ENCODE results near the gene GREM2.
A peak's percentile ranks its signal among the peaks of the same experiment; 100 is the strongest.

GREM2 gene

GRCh38 chr1:240500647-240501046 is 111.3 kb downstream of the GREM2 start:
- DNase-seq (ENCODE audit: low read depth, low spot score) = no peak

DNA sequence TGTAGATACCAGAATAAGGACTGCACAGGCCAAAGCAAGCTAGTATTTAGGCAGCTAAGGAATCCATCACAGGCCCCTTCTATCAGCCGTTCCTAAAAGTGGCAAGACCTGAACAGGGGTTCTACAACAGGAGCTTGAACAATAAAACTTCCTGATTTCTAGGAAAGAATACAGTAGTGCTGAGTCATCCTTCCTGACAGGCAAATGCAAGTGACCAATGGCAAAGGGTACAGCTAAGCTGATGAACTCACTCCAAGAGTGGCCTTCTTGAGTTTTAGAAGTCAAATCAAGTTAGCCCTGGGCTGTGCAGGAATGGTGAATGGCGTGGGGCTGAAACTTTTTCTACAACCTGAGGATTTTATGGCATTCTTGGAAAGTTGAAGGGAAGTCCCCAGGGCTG is 112.9 kb downstream of the GREM2 start:
- DNase-seq (ENCODE audit: low read depth, low spot score) = no peak

- no peak for DNase-seq (ENCODE audit: low read depth, low spot score)
Observed at GRCh38 chr1:240498335-240498734, 113.6 kb downstream of the GREM2 start.

DNA sequence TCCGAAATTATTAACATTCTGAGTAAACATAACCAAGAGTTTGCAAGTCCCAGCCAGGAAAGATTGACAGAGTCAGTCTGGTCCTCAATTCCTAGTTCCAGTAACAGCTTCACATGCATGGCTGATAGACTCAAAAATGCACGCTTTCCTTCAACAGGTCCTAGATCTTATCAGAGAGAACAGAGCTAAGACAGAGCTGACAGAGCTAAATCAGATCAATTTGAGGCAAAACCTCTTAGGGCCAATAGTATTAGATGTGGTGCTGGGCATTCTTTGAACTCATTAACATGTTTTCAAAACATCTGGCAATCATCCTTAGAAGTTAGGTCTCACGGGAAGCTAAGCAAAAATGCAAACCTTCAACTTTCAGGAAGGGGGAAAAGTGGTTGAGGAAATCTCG is 114.0 kb downstream of the GREM2 start:
- no peak for DNase-seq (ENCODE audit: low read depth, low spot score)

GRCh38 chr1:240496941-240497340 is 115.0 kb downstream of the GREM2 start:
- DNase-seq (ENCODE audit: low read depth, low spot score) = no peak

GRCh38 chr1:240496356-240496755 is 115.6 kb downstream of the GREM2 start:
- DNase-seq (ENCODE audit: low read depth, low spot score) = no peak

GRCh38 chr1:240495601-240496000 is 116.4 kb downstream of the GREM2 start:
- no peak for DNase-seq (ENCODE audit: low read depth, low spot score)

DNA sequence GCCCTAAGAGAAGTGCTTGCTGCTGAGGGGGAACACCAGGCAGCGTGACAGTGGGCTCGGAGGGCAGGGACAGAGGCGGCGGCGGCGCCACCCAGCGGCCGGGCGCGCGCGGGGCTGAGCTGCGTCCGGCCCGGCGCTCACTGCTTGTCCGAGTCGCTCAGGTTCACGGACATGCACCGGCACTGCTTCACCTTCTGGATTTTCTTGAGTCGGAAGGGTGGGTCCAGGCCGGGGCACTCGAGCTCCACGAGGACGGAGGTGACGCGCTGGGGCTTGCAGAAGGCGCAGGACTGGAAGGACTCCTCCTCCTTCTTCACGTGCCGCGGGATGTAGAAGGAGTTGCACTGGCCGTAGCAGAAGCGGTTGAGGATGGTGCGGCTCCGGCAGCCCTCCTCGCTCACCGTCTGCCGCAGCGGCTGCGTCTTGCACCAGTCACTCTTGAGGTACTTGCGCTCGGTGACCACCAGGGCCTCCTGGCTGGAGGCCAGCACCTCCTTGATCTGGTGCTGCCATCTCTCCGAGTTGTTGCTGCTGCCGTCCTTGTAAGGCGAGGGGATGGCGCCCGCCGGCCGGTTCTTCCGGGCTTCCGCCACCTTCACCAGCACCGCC is 119.0 kb downstream of the GREM2 start:
- no peak for DNase-seq (ENCODE audit: low read depth, low spot score)

DNA sequence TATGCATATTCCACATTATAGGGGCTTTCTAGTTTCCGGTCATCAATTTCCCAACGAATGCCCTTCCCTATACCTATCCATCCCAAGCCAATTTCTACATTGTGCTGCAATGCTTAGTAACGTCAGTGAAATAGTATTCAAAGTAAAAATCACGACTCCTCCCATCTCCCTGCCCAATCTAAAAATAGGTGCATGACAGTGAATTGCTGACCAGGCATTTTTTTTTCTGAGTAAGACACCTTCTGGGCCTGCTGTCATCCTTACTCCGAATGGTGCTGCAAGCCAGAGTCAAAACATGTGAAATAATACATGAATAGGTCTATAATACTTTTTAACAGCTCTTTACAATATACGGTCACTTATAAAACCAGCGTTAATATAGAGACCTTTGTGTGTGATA is 120.2 kb downstream of the GREM2 start:
- no peak for DNase-seq (ENCODE audit: low read depth, low spot score)

DNA sequence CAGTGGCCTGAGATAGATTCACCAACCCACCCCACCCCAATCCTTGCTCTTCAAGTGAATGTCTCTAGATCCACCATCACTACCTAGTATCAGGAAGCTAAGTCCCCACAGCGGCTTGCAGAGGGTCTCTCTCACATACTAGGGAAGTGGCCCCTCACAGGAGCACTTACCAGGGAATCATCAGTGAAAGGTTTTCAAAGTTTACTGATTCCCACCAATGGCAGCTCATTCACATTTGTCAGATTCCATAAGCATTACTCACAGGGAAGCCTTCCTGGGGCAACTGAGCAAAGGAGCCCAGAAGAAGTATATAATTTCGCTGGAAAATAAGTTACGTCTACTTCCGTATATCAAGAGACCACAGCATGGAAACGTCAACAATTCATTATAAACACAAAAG is 120.8 kb downstream of the GREM2 start:
- DNase-seq (ENCODE audit: low read depth, low spot score) = no peak

DNA sequence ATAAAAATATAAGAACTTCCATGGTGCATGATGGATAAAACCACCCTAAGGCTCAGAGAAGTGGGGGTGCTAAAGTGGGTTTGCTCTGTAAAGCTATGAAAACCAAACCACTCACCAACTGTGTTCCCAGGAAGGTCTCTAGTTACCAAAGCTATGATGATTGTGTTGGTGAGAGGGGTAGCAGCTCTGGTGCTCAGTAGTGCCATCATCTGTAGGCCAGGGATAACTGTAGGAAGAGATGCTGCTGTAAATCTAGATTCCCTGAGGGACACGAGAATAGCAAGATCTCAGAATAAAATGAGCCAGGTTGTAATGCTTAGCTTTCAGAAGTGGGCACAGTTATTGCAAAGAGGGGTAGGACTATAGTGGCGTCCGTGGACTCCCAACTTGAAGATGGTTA is 124.5 kb downstream of the GREM2 start:
- no peak for DNase-seq (ENCODE audit: low read depth, low spot score)

- no peak for DNase-seq (ENCODE audit: low read depth, low spot score)
Observed at GRCh38 chr1:240486611-240487010, 125.3 kb downstream of the GREM2 start.

DNA sequence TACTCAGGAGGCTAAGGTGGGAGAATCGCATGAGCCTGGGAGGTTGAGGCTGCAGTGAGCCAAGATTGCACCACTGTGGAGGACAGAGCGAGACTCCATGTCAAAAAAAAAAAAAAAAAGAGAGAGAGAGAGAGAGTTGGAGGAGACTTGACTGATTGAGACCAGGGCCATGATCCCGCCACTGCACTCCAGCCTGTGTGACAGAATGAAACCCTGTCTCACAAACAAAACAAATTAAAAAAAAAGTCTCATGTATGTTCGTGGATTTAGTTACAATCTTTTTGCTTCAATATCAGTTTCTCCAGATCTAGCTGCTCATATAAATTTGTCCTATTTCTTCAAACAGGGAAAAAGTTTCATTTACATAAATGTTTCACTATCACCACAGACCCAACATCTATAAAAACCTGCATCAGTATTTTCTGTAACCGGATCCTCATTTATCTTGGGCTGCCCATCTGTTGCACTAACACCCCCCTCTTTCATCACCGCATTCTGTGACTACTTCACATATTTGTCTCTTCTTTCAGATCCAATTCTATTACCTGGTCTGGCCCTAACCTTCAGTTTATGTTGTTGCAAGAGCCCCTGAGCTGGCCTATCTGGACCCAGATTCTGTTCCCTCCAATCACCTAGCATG is 127.0 kb downstream of the GREM2 start:
- no peak for DNase-seq (ENCODE audit: low read depth, low spot score)

DNA sequence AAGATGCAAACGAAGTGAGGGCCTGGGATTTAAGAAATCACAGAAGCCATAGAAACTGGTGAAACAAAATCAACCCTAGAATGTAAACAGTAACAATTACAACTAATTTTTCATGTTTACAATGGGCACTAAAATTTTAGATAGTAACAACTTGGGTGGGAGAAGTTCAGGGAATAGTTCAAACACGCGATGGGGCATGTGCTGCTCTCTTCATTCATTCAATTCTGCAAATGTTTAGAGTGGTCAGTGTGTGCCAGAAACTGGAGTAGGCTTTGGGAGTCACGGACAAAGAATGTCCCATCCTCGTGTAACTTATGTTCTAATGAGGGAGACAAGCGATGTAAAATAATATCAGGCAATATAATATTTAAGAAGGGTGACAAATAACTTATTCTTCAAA is 133.4 kb downstream of the GREM2 start:
- no peak for DNase-seq (ENCODE audit: low read depth, low spot score)

- no peak for DNase-seq (ENCODE audit: low read depth, low spot score)
Observed at GRCh38 chr1:240475832-240476231, 136.1 kb downstream of the GREM2 start.

- no peak for DNase-seq (ENCODE audit: low read depth, low spot score)
Observed at GRCh38 chr1:240474133-240474614, 137.8 kb downstream of the GREM2 start.

DNA sequence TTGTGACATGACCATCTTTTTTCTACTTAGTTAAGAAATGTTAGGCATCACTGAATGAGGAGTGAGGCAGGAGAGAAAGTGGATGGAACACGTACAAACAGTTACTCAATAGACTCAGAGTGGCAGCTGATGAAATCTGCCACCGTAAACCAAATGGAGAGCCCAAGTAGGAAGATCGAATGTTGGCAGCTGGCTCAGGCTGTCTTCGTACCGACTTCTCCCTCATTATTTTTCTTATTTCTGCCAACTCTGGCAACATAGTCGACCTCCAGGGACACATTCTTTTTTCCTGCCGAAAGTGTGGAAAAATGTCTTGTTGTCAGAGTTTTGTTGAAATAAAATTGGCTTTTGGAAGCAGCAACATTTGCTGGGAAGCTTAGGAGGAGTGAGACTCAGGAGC is 143.3 kb downstream of the GREM2 start:
- DNase-seq (ENCODE audit: low read depth, low spot score) = no peak

DNA sequence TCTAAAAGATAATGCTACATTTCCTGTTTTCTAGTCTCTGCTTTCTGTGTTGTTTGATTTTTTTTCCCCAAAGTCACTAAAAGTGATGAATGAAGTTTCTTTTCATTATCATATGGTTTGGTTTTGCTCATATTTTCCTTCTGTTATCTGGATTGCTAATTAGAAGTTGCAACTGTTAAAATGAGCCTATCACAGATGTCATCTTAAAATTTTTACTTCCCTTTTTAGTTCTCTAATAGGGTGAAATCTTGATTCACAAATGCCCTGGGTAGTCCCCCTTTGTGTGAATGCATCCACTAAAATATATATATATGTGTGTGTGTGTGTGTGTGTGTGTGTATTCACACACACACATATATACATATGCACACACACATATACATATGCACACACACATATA is 144.1 kb downstream of the GREM2 start:
- DNase-seq (ENCODE audit: low read depth, low spot score) = no peak

GRCh38 chr1:240466509-240466908 is 145.4 kb downstream of the GREM2 start:
- DNase-seq (ENCODE audit: low read depth, low spot score) = no peak

- DNase-seq (ENCODE audit: low read depth, low spot score) = peak; percentile 6
Observed at GRCh38 chr1:240465531-240465940, 146.4 kb downstream of the GREM2 start.

- DNase-seq (ENCODE audit: low read depth, low spot score) = no peak
Observed at GRCh38 chr1:240464099-240464498, 147.9 kb downstream of the GREM2 start.

DNA sequence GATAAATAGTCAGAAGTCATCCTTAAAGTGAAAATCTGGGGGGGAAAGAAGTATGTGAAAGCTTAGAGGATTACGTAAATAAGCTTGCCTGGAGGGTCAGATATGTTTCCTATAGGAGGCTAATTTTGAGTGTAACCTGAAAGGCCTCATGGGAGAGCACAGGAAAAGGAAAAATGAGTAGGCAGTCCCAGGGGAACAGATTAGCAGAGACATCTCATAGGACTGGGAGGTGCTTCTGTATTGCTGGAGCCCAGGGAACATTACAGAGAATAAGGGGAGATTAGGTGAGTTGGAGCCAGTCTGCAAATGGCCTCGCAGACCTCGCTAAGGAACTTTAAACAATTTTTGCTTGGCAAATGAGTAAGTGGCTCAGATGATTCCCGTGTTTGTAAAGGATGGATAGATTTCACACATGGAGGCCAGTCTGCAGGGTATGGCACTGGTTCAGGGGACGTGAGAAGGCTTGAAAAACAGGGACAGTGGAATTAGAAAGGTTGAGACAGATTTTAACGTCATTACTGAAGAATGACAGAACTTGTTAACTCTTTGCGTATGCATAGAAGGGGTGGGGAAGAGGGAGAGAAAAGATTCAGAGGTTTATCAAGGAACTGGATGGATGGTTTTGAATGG is 149.1 kb downstream of the GREM2 start:
- no peak for DNase-seq (ENCODE audit: low read depth, low spot score)

DNA sequence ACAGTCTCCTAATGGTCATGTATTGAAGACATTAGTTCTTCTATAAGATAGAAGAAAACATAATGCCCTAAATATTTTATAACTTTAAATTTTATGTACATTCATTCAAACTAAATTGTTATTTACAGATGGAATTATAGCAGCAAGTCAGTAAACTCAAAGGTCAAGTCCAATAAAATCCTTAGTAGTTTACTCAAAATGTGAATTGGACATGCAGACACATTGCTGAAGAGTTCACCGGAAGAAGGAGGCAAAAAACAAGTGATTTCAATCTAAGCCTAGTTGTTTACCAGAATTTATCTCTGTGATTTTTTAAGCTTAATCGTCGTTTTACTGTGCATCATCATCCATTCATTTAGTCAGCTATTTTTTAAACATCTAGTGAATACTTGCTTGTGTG is 149.7 kb downstream of the GREM2 start:
- no peak for DNase-seq (ENCODE audit: low read depth, low spot score)
